ENCODE results near the gene PDIA2.
A peak's percentile ranks its signal among the peaks of the same experiment; 100 is the strongest.
"Not testable (repeated sequence)": the region's sequence is repeated elsewhere in the genome, so short reads cannot be mapped to it uniquely, and the experiment has no call there.

The PDIA2 gene

DNA sequence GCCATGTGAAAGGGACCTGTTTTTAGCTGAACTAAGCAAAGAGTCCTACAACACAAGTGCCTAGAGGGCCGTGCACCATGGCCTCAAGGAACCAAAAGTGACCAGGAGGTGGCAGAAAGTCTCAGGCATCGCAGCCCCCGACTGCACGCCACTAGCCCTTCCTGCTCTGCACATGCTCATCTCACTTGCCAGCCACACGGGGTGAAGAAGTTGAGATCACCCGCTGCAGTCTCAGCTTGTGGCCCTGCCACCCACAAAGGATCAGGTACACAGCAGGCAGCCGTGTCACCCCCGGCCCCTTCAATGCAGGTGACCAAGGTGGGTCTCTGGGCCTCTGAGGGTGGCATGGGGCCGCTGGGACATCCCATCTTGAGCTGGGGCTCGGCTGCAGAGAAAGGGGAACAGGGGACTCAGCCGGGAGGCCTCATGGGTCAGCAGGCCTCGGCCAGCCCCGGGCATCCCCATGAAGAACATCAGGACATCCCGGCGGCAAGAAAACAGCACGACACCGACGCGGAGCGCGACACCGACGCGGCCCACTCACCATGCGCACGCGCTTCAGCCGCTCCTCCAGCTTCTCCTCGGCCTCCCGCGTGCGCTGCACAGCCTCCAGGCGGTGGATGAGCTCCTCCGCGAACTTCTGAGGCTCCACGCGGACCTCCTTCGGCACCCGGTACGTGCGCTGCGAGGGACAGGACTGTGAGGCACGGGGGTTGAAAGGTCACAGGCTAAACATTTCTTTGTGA is 21.0 kb downstream of the PDIA2 start:
- DNase-seq = no peak

GRCh38 chr16:305916-306626 is 23.1 kb downstream of the PDIA2 start:
- DNase-seq = no peak

- DNase-seq = no peak
Observed at GRCh38 chr16:306911-307370, 24.0 kb downstream of the PDIA2 start.

DNA sequence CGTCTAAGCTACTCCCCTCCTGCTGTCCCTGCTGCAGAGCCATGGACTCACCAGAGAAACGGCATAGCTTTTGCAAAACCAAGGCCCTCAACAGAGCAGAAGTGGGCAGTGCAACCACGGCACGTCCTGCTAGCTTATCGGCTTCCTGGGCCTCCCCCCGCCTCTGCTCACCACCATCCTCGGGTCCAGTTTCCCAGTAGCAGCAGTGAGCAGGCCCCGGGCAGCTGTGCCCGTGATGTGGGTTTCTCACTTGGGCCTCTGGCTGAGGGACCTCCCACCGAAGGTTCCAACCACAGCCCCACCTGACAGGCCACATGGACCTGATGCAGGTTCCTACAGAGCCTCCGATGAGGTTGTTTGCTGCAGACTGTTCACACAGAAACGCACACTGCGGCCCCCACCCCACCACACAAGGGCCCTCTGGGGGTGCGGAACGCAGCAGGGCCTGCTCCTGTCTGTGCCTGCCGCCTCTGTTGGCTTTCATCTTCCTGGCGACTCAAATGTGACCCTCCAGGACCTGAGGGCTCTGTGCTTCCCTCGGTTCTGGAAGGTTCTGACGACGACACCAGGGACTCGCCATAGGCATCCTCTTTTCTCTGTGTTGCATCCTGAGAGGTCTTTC is 24.8 kb downstream of the PDIA2 start:
- DNase-seq = no peak

DNA sequence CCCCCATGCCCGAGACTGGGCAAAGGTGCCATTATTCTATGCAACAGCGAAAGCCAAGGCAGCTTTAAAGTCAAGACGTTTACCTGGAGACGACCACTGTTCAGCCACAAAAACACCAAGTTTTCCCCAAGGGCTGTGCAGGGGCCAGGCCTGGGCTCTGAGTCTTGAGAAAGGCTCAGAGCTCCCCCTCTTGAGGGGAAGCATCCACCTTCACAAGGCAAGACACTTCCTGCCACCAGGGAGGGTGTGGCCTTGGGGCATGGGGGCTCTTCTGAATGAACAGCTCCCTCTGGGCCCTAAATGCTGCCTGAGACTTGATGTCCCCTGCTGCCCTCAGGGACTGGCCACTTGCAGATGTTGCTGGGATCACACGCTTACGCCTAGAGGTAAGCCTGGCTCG is 26.5 kb downstream of the PDIA2 start:
- DNase-seq = peak in 1 of 2 donors; percentile 1

- DNase-seq = no peak
Observed at GRCh38 chr16:311725-312124, 28.8 kb downstream of the PDIA2 start.

GRCh38 chr16:314351-314750 is 31.4 kb downstream of the PDIA2 start:
- DNase-seq = no peak

- DNase-seq = no peak
Observed at GRCh38 chr16:314795-315299, 31.9 kb downstream of the PDIA2 start.

- no peak for DNase-seq
Observed at GRCh38 chr16:316741-317464, 33.9 kb downstream of the PDIA2 start.

GRCh38 chr16:317583-317982 is 34.6 kb downstream of the PDIA2 start:
- no peak for DNase-seq

DNA sequence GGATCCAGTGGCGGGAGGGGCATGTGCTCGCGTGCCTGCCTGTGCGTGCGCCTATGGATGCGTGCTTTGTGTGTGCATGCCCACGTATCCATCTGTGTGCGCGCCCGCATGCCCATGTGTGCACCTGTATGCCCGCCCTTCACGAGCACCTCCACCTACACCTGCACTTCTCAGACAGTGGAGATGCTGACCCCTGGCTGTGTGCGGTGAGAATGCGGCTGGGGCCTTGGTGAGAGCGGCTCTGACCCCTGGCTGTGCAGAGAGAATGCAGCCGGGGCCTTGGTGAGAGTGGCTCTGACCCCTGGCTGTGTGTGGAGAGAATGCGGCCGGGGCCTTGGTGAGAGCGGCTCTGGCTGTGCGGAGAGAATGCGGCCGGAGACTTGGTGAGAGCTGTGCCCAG is 35.7 kb downstream of the PDIA2 start:
- DNase-seq = no peak

GRCh38 chr16:320206-320605 is 37.2 kb downstream of the PDIA2 start:
- DNase-seq = no peak

DNA sequence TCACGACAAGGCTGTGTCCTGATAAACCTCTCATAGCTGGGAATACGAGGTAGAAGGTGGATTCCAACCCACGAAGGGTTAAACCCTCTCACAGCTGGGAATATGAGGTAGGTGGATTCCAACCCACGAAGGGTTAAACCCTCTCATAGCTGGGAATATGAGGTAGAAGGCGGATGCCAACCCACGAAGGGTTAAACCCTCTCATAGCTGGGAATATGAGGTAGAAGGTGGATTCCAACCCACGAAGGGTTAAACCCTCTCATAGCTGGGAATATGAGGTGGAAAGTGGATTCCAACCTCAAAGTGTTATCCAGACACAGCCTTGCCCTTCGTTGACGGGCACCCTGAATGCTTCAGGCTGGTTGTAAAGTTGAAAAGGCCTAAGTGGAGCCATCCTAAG is 38.6 kb downstream of the PDIA2 start:
- DNase-seq = no peak

GRCh38 chr16:322476-323143 is 39.6 kb downstream of the PDIA2 start:
- no peak for DNase-seq

DNA sequence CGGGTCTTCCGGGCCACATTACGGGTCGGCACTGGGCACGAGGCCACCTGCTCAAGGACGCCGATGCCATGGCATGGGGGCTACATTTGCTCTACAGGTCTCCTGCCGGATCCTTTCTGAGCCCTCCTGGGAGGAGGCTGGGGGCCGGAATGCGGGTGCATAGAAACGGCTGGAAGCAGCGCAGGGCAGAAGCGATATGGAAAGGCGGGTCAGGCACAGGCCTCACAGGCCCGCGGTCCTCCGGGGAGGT is 41.2 kb downstream of the PDIA2 start:
- no peak for DNase-seq

DNA sequence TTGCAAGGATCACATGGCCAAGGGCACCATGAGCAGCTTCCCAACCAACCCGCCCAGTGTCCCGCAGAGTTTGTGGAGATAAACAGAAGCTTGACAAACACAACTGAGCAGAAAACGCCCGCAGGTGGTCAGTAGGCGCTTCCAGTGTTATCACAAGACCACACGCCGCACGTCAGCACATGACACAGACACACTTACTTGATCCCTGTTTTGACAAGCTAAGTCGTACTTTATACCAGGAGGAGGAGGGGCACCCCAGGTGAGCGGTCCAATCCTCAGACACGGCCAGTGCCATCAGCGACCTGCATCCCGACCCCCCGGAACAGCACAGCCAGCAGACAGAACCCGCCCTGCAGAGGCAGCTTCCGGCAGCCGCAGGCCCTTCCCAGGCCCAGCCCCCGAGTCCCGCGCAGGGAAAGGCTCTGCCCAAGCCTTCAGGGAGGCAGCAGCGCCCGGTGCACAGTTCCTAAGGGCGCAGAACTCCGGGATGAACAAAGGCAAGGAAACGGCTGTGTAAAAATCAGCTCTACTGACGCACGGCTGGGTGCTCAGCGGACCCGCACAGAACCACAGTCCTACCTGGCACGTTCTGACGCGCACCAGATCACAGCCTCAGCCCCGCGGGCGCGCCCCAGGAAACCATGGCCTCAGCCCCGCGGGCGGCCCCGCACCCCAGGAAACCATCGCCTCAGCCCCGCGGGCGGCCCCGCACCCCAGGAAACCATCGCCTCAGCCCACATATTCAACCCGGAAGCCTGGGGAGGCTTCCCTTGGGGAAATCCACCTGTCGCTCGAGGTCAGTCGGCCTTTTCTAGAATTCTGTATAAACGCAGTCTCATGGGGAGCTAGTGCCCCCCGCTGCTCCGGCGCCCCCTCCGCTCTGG is 41.7 kb downstream of the PDIA2 start:
- DNase-seq = peak in 1 of 2 donors; percentile 39

- no peak for DNase-seq
Observed at GRCh38 chr16:325375-326145, 42.6 kb downstream of the PDIA2 start.

DNA sequence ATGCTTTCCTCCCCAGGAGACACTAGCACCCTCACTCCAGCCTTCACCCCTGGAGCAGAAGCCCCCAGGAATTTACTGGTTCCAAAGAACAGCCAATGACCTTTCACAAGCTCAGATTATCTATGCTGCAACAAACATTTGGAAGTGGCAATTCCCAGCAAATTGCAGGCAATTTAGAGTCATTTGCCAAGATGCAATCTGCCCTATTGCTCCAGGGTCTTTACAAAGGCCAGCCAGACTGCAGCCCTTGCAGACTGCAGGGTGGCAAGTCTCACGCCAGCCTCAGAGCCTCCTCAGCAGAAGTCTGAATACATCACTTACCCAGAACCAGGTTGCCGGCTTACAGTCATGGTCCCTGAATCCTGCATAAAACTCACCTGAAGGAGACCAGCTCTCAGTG is 47.8 kb downstream of the PDIA2 start:
- no peak for DNase-seq

DNA sequence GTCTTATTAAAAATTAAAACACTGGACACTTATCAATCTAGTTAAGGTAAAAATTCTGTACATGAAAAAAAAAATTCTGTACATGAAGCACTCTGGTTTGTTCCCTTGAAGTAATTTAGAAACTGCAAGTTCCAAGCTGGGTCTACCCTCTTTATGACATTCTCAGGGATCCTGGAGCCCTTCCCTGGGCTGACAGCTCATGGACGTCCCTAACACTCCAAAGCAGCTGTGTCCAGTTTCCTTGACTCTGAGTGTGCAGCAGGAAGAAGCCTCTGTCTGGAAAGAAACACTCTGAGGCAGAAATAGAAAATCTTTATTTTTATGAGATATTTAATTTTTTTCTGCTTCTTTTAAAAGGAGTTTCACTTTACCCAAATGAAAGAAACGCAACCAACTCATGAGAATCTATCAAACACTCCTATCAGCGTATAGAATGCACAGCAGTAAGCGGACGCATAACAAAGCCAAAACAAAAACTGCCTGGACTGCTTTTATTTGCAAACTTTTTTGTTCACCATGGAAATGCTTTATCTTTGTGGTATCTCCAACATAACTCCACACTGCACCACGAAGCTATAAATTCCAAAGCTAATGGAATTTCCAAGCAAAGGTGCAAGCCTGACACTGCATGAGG is 48.3 kb downstream of the PDIA2 start:
- DNase-seq = not testable (repeated sequence)

GRCh38 chr16:333406-334094 is 50.6 kb downstream of the PDIA2 start:
- DNase-seq = no peak

All from bone marrow (tissue), 2 donors.